AG08395 (cell line): ENCODE measurements around the gene KRTCAP2.
A peak's percentile ranks its signal among the peaks of the same experiment; 100 is the strongest.

ENCODE experiments used
- DNase-seq: peaks from one replicate; pipeline ENCODE4 v3.0.0; 2012; ENCODE audit warnings: mixed read lengths, low spot score

The KRTCAP2 gene

GRCh38 chr1:155183775-155184221 is 10.7 kb upstream of the KRTCAP2 start:
- DNase-seq: no peak

DNA sequence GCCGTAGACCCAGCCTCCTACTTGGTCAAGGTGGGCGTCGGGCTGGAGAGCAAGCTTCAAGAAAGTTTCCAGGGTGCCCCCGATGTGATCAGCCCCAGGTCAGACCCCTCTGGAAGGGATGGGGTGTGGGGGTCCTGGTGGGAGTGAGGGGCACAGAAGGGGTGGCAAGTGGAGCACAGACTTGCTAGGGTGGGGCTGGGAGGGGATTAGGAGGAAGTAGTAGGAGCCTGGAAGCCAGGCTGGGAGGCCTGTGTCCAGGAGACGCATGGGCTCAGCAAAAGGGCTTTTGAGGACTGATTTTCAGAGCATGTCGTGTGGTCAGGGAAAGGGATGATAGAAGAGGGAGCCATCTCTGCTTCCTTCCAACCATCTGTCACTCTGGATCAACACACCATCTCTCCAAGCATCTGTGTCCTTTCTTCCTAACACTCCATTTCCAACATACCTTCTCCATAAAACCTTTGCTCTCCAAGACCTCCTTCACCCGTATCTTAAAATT is 9.0 kb upstream of the KRTCAP2 start:
- no peak for DNase-seq

DNA sequence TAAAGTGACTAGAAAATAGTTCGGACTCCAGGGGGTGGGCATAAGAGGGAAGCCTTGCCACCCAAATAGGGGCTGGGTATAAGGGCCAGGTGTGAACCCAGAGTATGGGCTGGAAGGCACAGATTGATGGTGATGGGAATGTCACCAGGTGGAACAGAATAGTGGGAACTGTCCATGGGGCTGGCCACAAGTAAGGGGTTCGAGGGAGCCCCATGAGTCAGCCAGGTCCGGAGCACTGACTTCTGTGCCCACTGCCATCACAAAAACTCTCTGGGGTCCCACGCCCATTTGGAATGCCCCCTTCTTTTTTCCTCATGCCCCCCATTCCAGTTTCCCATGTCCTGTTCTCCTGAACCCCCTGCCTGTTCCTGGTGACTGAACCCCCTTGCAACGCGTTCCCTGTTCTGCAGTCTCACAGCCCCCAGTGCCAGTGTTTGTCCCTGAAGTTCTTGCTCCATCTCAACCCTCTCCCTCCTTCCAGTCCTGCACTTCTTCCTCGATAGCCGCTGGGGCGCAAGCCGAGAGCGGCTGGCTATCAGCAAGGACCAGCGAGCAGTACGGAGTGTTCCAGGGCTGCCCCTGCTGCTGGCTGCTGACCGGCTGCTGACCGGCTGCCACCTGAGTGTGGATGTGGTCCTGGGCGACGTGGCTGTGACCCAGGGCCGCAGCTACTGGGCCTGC is 8.4 kb upstream of the KRTCAP2 start:
- DNase-seq: no peak

DNA sequence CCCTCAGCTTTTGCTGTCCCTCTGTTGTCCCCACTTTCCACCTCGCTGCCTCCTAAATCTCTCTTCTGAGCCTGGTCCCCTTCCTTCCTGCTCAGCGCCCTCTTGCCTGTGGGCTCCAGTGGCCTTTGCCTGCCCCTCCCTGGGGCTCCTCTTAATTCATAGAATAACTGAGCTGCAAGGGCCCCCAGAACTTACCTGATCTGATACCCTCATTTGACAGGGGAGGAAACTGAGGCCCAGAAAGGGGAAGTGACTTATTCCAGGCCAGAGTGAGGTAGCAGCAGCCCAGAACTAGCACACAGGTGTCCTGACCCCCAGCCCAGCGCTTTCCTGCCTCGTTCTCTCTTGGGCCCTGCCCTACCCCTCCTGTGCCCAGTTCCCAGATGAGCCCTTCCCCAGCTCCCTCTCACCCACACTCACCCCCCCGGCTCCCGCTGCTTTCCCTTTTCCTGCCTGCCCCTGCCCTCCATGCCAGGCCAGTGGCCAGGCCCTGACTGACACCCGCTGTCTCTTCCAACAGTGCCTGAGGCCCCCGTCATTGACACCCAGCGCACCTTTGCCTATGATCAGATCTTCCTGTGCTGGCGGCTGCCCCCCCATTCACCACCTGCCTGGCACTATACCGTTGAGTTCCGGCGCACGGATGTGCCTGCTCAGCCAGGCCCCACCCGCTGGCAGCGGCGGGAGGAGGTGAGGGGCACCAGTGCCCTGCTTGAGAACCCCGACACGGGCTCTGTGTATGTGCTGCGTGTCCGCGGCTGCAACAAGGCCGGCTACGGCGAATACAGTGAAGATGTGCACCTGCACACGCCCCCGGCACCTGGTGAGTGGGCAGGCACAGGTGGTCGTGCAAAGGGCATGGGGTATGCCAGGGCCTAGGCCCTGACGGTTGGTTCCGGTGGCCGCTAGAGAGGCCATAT is 6.3 kb upstream of the KRTCAP2 start:
- no peak for DNase-seq

DNA sequence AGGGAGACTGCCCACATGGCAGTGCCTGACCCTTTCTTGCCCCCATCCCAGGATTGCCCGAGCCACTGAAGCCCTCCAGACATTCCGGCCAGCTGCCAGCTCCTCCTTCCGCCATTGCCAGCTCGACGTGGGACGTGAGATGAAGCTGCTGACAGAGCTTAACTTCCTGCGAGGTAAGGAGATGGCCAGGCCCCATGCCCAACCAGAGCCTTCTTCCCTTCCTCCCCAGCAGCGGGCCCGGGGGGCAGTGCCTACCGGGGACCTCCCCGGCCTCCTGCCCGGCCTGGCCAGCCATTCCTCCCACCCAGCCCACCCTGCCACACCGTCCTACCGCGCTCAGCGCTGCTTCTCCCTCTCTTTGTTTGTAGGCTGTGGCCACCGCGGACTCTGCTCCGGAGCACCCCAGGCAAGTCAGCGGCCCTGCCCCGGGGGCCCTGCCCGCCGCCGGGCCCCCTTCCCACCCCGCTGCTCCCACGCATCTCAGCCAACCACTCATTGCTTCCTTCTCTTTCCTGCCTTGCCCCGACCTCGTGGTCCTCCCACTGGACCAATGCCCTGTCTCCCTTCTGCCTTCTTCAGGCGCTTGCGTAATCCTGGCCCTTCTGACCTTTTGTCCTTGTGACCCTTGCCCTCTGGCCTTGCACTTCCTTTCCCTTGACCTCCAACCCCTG is 5.5 kb upstream of the KRTCAP2 start:
- DNase-seq: no peak

GRCh38 chr1:155177918-155178281 is 4.8 kb upstream of the KRTCAP2 start:
- DNase-seq: no peak

DNA sequence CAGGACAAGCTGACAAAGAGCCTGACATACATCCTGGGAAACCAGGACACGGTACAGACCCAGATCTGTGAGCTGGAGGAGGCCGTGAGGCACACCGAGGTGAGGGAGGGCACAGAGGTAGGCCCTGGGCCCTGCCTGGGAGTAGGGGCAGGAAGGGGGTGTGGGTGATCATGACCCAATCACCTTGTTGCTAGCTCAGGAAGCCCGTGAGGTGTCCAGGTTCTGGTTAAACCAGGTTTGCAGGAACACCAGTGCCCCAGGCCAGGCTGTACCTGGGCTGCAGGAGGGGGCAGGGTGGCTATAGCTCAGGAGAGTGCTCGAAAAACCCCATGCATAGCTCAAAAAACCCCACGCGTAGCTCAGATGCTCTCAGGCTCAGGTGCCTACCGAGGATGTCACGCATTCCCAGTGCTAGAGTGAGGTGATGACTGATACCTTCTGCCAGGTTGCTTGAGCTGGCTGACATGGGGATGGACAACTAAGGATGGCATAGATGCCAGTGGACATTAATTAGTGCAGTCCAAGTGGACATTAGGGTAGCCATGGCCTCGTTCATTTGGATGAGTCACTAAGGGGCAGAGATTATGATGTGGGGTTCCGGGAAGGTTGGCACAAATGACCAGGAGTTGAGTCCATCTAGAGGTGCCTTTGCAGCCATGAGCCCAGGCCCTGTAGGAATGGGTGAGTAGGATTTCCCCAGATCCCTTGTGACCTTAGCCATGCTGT is 4.3 kb upstream of the KRTCAP2 start:
- no peak for DNase-seq

GRCh38 chr1:155176544-155177071 is 3.5 kb upstream of the KRTCAP2 start:
- peak; percentile 95 for DNase-seq

GRCh38 chr1:155175927-155176371 is 2.8 kb upstream of the KRTCAP2 start:
- DNase-seq: no peak

DNA sequence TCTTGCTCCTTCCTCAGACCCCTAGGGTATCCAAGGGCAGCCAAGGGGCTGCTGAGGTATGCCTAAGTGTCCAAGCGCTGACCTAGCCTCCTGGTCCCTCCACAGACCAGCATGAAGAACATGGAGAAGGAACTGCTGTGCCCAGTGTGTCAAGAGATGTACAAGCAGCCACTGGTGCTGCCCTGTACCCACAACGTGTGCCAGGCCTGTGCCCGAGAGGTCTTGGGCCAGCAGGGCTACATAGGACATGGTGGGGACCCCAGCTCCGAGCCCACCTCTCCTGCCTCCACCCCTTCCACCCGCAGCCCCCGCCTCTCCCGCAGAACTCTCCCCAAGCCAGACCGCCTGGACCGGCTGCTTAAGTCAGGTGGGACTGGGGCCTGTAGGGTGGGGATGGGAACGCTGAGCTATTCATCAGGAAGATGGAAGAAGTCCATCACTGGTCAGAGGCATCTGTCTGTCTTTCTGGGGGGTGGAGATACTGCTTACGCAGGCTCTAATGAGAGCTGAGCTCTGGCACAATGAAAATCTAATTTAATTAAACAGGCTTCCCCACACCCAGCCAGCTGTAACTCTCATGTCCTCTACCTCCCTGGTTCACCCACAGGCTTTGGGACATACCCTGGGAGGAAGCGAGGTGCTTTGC is 2.3 kb upstream of the KRTCAP2 start:
- no peak for DNase-seq

DNA sequence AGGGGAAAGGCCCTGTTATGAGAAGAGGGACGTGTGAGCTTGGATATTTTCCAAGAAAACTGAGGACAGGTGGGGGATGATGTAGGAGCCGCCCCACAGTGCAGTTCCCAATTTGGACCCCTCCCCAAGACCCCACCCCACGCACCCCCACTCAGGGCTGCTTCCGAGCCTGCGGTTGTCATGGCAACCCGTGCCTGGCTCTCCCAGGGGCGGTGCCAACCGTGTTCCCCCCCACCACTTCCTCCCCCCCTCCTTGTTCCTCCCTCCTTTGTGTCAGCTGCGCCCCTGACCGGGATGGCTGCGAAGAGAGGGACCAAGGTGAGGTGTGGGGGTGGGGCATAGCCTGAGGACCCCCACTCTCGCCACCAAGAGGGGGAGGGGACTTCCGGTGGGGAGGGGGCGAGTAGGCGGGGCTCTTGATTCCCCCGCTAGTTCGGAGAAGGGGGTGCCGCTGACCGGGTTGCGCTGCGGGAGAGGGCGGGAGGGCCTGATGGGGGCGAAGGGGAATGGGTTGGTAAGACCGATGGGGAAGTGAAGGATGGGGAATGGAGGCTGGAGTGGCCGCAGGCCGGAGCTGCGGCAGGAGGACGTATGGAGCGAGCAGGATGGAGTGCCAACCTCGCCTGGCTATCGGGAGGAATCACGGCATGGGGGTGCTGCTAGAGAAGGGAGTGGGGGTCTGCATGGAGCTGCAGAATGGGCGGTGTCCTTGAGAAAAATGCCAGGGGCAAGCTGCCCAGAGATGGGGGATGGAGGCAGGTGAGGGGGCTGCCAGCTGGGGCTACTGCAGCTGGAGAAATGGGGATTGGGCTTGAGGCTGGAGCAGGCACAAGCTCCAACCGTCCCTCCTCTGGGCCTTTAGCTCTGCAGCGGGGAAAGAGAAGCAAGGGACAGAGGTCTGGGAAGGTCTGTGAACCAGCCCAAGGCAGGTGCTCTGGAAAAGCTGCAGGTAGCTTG is 1.5 kb upstream of the KRTCAP2 start:
- DNase-seq: peak; percentile 36

DNA sequence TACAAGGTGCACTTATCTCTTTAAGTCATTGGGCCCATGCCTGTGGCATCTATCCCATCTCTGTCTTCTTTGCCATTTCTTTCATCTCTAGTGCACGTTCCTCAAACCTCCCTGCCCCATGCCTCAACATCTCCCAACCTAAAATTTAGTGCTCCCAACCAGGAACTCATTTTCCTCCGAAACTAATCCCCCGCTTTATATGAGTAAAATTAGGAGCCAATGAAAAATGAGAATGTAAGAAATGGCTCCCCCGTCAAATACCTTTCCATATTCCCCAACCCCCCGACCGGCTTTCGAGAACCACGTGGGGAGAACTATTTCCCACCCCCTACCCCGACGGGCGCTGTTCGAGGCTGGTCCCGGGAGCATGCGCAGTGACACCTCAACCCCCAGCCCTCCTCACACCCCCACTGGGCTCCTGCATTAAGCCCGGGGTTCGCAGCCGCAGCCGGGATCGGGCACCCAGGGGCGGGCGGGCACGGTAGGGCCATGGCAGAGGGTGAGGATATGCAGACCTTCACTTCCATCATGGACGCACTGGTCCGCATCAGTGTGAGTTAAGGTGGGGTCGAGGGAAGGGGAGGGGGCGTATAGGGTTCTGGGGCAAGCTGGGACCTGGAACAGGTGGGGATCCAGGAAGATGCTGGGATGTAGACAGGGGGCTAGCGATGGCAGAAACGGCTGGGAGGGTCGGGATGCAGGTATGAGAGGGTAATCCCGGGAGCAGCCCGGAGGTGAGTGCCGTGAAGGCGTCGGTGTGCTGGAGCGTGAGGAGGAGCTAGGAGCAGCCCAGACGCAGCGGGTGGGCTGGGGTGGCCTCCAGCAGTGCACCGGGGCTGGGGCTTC is 597 bp upstream of the KRTCAP2 start, which contains the start of gene TRIM46:
TSS of gene TRIM46 (plus strand) at position 372 of the 846 bp plus-strand sequence. CDS start at position 490, 118 bp downstream.
- DNase-seq: peak; percentile 71

GRCh38 chr1:155171836-155172731 is 1.0 kb downstream of the KRTCAP2 start:
- DNase-seq: no peak

DNA sequence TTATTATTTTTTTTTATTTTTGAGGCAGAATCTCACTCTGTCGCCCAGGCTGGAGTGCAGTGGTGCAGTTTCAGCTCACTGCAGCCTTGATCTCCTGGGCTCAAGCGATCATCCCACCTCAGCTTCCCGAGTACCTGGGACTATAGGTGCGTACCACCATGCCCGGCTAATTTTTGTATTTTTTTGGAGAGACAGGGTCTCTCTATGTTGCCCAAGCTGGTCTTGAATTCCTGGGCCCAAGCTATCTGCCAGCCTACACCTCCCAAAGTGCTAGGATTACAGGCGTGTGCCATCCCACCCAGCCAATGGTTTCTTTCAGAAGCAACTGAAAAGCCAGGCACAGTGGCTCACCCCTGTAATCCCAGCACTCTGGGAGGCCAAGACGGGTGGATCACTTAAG is 2.3 kb downstream of the KRTCAP2 start:
- DNase-seq: no peak

GRCh38 chr1:155170101-155170785 is 2.9 kb downstream of the KRTCAP2 start:
- no peak for DNase-seq

- DNase-seq: no peak
These were observed 3.6 kb downstream of the KRTCAP2 start for GRCh38 chr1:155169541-155169940.
